Hypothalamus (tissue), 51 donors: ENCODE measurements around the gene SPTLC1.
A peak's percentile ranks its signal among the peaks of the same experiment; 100 is the strongest.
"Not testable (repeated sequence)": the region's sequence is repeated elsewhere in the genome, so short reads cannot be mapped to it uniquely, and the experiment has no call there.

ENCODE experiments used
- DNase-seq, 51 donors: peaks; one replicate each; lab custom pipeline; 2025; lab: John Stamatoyannopoulos, UW

SPTLC1 gene

GRCh38 chr9:92115071-92115858, at the start of gene SPTLC1:
TSS of gene SPTLC1 (minus strand) at chr9:92115413. CDS start at chr9:92115370, 43 bp downstream.
- peak; percentile 53 to 96 (median 90) for DNase-seq

- no peak for DNase-seq
Measured at GRCh38 chr9:92164975-92165374, 49.8 kb upstream of the SPTLC1 start.

- no peak for DNase-seq
Measured at GRCh38 chr9:92164490-92164889, 49.3 kb upstream of the SPTLC1 start.

- DNase-seq, result no peak
Measured at GRCh38 chr9:92163276-92163675, 48.1 kb upstream of the SPTLC1 start.

GRCh38 chr9:92160786-92161185, 45.6 kb upstream of the SPTLC1 start:
- DNase-seq, result no peak

GRCh38 chr9:92159058-92159457, 43.8 kb upstream of the SPTLC1 start:
- no peak for DNase-seq

GRCh38 chr9:92158097-92158601, 42.9 kb upstream of the SPTLC1 start:
- DNase-seq, result no peak

GRCh38 chr9:92155736-92156135, 40.5 kb upstream of the SPTLC1 start:
- not testable (repeated sequence) for DNase-seq

- no peak for DNase-seq
Measured at GRCh38 chr9:92155221-92155620, 40.0 kb upstream of the SPTLC1 start.

- peak in 1 of 51 donors; percentile 5 for DNase-seq
Measured at GRCh38 chr9:92153466-92154415, 38.5 kb upstream of the SPTLC1 start.

- DNase-seq, result peak in 3 of 51 donors; percentile 11 to 14 (median 12)
Measured at GRCh38 chr9:92151691-92152393, 36.6 kb upstream of the SPTLC1 start.

- not testable (repeated sequence) for DNase-seq
Measured at GRCh38 chr9:92150501-92151470, 35.6 kb upstream of the SPTLC1 start.

GRCh38 chr9:92147852-92148180, 32.6 kb upstream of the SPTLC1 start:
- no peak for DNase-seq

- no peak for DNase-seq
Measured at GRCh38 chr9:92147030-92147851, 32.0 kb upstream of the SPTLC1 start.

- DNase-seq, result no peak
Measured at GRCh38 chr9:92146610-92147009, 31.4 kb upstream of the SPTLC1 start.

- not testable (repeated sequence) for DNase-seq
Measured at GRCh38 chr9:92145784-92146183, 30.6 kb upstream of the SPTLC1 start.

GRCh38 chr9:92142329-92142728, 27.1 kb upstream of the SPTLC1 start:
- no peak for DNase-seq
